ENCODE measurements around the gene PCDH9. TPM values are rescaled to one million over a fixed set of nuclear protein-coding genes. Genes with fewer than 3 reads are reported as not detected.

Gene PCDH9
- polyA plus RNA-seq, 1 experiment: 3.3 TPM

- Histone ChIP-seq H3K27me3 (ENCODE audit: control insufficient read depth, insufficient read depth, low read length) (no peaks in the 10 kb centered on the region), H3K4me3 (ENCODE audit: low read depth, low read length) (no peak overlapping the region), H3K27ac (ENCODE audit: low read depth, low read length) (no peak overlapping the region), H3K9me3 (ENCODE audit: control insufficient read depth, insufficient read depth, low read length) (no peaks in the 10 kb centered on the region)
- POLR2A ChIA-PET: no interaction called here
- CTCF ChIA-PET: no interaction called here
- DNase-seq (ENCODE audit: low read depth, low spot score): no peak
- TF ChIP-seq, protein P1, sequence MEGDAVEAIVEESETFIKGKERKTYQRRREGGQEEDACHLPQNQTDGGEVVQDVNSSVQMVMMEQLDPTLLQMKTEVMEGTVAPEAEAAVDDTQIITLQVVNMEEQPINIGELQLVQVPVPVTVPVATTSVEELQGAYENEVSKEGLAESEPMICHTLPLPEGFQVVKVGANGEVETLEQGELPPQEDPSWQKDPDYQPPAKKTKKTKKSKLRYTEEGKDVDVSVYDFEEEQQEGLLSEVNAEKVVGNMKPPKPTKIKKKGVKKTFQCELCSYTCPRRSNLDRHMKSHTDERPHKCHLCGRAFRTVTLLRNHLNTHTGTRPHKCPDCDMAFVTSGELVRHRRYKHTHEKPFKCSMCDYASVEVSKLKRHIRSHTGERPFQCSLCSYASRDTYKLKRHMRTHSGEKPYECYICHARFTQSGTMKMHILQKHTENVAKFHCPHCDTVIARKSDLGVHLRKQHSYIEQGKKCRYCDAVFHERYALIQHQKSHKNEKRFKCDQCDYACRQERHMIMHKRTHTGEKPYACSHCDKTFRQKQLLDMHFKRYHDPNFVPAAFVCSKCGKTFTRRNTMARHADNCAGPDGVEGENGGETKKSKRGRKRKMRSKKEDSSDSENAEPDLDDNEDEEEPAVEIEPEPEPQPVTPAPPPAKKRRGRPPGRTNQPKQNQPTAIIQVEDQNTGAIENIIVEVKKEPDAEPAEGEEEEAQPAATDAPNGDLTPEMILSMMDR (IDR thresholded peaks at IDR 0.05; ENCODE audit: low read depth, low read length): no peak
These were observed 420.7 kb downstream of the PCDH9 start for GRCh38 chr13:66809485-66809884.

DNA sequence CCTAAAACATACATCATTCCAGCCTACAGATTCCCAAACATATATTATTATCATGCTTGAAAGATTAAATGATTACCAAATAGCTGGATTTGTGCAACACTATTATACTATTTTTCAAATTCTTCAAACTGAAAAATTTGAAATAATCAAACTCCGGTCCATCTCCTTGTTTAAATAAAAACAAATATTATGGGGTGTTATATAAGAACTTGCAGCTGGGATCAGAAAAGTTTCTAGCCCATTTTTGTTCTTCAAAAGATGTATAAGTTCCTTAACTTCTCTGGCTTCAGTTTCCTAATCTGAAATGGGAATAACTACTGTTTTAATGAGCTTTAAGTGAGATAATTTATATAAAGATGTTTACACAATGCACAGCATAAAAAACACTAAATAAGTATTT, 422.9 kb downstream of the PCDH9 start:
- TF ChIP-seq, protein P1 (IDR thresholded peaks at IDR 0.05; ENCODE audit: low read depth, low read length): no peak
- H3K4me3 ChIP-seq (ENCODE audit: low read depth, low read length): no peak overlapping the region
- no peak for DNase-seq (ENCODE audit: low read depth, low spot score)
- no peaks in the 10 kb centered on the region for H3K9me3 ChIP-seq (ENCODE audit: control insufficient read depth, insufficient read depth, low read length)
- H3K27me3 ChIP-seq (ENCODE audit: control insufficient read depth, insufficient read depth, low read length): no peaks in the 10 kb centered on the region
- no peak overlapping the region for H3K27ac ChIP-seq (ENCODE audit: low read depth, low read length)
- CTCF ChIA-PET: interaction anchor here (0.6 kb wide), 1 partner anchor 26 kb away, joined by 3 read pairs; no protein-coding TSS in a partner anchor
- POLR2A ChIA-PET: no interaction called here

DNA sequence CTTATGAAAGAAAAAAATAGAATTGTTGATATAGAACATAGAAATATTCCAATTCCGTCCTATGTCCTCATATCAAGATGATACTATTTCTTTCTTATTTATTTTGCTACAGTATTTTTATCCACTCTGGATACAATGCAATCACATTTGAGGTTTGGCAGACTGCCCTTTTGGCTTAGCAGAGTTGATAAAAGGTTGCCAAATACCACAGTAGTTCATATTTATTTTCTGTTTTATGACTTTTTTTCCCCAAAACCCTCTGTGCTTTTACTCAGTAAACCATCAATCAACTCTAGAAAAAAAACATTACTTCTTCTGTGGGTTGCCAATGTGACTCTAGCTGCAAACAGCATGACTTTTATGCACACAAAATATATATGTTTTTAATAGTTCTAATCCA, 424.5 kb downstream of the PCDH9 start:
- TF ChIP-seq, protein P1 (IDR thresholded peaks at IDR 0.05; ENCODE audit: low read depth, low read length): no peak
- DNase-seq (ENCODE audit: low read depth, low spot score): no peak
- Histone ChIP-seq H3K9me3 (ENCODE audit: control insufficient read depth, insufficient read depth, low read length) (no peaks in the 10 kb centered on the region), H3K27ac (ENCODE audit: low read depth, low read length) (no peak overlapping the region), H3K4me3 (ENCODE audit: low read depth, low read length) (no peak overlapping the region), H3K27me3 (ENCODE audit: control insufficient read depth, insufficient read depth, low read length) (no peaks in the 10 kb centered on the region)
- ChIA-PET CTCF (no interaction called here), POLR2A (no interaction called here)

DNA sequence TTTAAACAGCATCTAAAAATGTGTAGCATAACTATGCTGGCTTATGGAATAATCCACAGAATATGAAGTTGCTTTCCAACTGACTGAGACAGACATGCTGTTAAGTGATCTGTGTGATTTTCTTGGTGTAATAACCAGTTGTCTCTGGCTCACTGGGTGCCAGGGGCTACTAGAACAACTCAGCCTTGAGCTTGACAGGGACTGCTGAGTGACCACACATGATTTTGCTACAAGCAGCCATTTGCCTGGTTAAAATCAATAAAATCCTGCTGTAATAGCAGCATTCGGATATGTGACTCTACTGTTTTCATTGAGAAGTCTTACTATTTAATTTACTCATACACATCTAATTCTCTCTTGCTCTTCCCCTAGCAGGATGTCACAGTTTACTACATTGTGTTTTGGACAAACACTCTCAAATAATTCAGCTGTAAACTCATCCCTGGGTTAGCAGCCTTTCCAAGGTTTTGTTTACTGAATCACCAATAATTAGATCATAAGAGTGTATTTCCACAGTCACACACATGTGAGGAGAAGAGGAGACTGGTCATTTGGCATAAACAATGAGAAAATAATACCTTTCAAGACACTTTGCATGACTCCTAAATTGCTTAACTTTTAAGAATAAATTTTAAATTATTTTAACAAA, 426.2 kb downstream of the PCDH9 start:
- TF ChIP-seq, protein P1 (IDR thresholded peaks at IDR 0.05; ENCODE audit: low read depth, low read length): no peak
- no peak overlapping the region for H3K27ac ChIP-seq (ENCODE audit: low read depth, low read length)
- ChIA-PET POLR2A (no interaction called here), CTCF (no interaction called here)
- no peaks in the 10 kb centered on the region for H3K9me3 ChIP-seq (ENCODE audit: control insufficient read depth, insufficient read depth, low read length)
- no peaks in the 10 kb centered on the region for H3K27me3 ChIP-seq (ENCODE audit: control insufficient read depth, insufficient read depth, low read length)
- no peak overlapping the region for H3K4me3 ChIP-seq (ENCODE audit: low read depth, low read length)
- no peak for DNase-seq (ENCODE audit: low read depth, low spot score)

- Histone ChIP-seq H3K27ac (ENCODE audit: low read depth, low read length) (no peak overlapping the region), H3K27me3 (ENCODE audit: control insufficient read depth, insufficient read depth, low read length) (no peaks in the 10 kb centered on the region), H3K4me3 (ENCODE audit: low read depth, low read length) (no peak overlapping the region), H3K9me3 (ENCODE audit: control insufficient read depth, insufficient read depth, low read length) (no peaks in the 10 kb centered on the region)
- TF ChIP-seq, protein P1 (IDR thresholded peaks at IDR 0.05; ENCODE audit: low read depth, low read length): no peak
- POLR2A ChIA-PET: no interaction called here
- DNase-seq (ENCODE audit: low read depth, low spot score): no peak
- CTCF ChIA-PET: no interaction called here
These were observed 426.9 kb downstream of the PCDH9 start for GRCh38 chr13:66803013-66803807.

Data from AG04450 (cell line).